Keratinocyte (primary cell): ENCODE results near the gene TRIM39.

Source experiments
- CTCF ChIP-seq, 3 experiments: IDR thresholded peaks in 1 of 3; conservative IDR thresholded peaks in 1 of 3; optimal IDR thresholded peaks in 1 of 3; 2 replicates in 2 of 3; 3 replicates in 1 of 3; pipeline versions ENCODE3 to v1.5.1; 2011; ENCODE audit warnings: low read length in 3 of 3, mild to moderate bottlenecking in 3 of 3, moderate library complexity in 2 of 3, control low read depth in 1 of 3, inconsistent platforms in 1 of 3; ENCODE audit not compliant: insufficient read depth in 2 of 3; ENCODE audit errors: extremely low read depth in 1 of 3
- EZH2 ChIP-seq: IDR thresholded peaks from one replicate; pipeline ENCODE4 v1.6.1; 2012; ENCODE audit warnings: inconsistent platforms, mild to moderate bottlenecking, low read length, moderate library complexity

DNA sequence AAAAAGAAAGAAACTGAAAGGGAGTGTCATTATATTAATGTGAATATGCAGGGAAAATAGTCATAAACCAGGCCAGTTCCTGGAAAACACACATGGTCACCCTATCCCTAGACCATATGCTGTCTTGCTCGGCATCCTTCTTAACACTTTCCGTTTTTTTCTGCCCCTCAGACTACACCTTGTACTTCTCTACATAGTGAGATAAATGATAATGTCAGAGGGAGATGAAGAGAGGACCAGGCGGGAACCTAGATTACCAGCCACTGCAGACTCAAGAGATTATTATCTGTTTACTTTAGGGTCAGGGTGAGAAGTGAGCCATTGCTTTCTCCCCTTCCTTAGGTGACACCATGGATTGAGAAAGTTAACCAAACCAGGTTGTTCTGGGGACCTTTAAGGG is 14.5 kb downstream of the TRIM39 start:
- TF ChIP-seq CTCF (optimal IDR thresholded peaks at IDR 0.05 in 1 of 3, IDR thresholded peaks at IDR 0.05 in 1 of 3, conservative IDR thresholded peaks at IDR 0.05 in 1 of 3; ENCODE audit: extremely low read depth in 1 of 3, insufficient read depth in 2 of 3, low read length in 3 of 3) (no peak), EZH2 (no peak)
